ENCODE data around the gene MYO6. TPM values are rescaled to one million over a fixed set of nuclear protein-coding genes. Genes with fewer than 3 reads are reported as not detected.

The MYO6 gene
- total and polyA plus RNA-seq, 2 of the 8 experiments (the other 6 are each of a cell fraction or from before 2014, with no cell fraction given), result 8.3 to 21.9 TPM

DNA sequence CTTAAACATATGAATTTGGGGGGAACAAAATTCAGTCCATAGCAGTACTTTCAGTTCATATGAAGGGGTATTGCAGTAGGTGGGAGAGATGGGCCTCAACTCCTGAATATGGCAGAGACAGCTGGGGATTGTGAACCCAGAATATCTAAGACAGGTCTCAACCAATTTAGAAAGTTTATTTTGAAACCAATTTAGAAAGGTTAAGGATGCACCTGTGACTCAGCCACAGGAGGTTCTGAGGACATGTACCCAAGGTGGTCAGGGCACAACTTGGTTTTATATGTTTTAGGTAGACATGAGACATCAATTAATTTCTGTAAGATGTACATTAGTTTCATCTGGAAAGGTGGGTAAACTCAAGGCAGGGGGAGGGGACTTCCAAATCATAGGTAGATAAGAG, 59.5 kb downstream of the MYO6 start:
- Histone ChIP-seq H2BK15ac (ENCODE audit: low read length) (no peak overlapping the region), H3K27ac (ENCODE audit: low read depth, low read length) (no peak overlapping the region), H3K14ac (ENCODE audit: insufficient read length) (no peak overlapping the region), H4K5ac (ENCODE audit: insufficient read length, low read depth, low read length) (no peak overlapping the region), H3K56ac (replicated peaks; ENCODE audit: insufficient read length, low read depth, low read length) (no peak overlapping the region), H3K4me1 (replicated peaks in 1 of 4; ENCODE audit: control insufficient read depth in 3 of 4, insufficient read depth in 4 of 4, low read length in 3 of 4) (peaks cover 0 to 3% (median 0%) of the 10 kb centered on the region in 4 experiments; a peak in 2 of 7 replicates), H2BK120ac (replicated peaks; ENCODE audit: low read depth, low read length) (no peak overlapping the region), H3K23ac (ENCODE audit: insufficient read length) (no peak overlapping the region), H3K9me3 (ENCODE audit: insufficient read depth in 2 of 2, low read depth in 1 of 2, low read length in 1 of 2) (peaks cover 5 to 6% of the 10 kb centered on the region in 2 experiments; a peak in 2 of 4 replicates), H3K4me2 (ENCODE audit: insufficient read depth in 1 of 2, low read depth in 2 of 2, low read length in 2 of 2) (no peak overlapping the region), H2BK12ac (ENCODE audit: low read depth, low read length) (no peak overlapping the region), H4K8ac (ENCODE audit: extremely low read depth, insufficient read depth, low read length) (no peak overlapping the region), H2BK20ac (ENCODE audit: low read length) (no peak overlapping the region), H3K36me3 (ENCODE audit: control insufficient read depth in 2 of 4, insufficient read depth in 4 of 4, low read length in 3 of 4) (no peaks in the 10 kb centered on the region; a peak in 1 of 8 replicates), H3K4me3 (ENCODE audit: extremely low read depth in 1 of 4, insufficient read depth in 2 of 4, low read depth in 3 of 4, low read length in 4 of 4) (no peak overlapping the region), H3K9ac (replicated peaks in 1 of 4; ENCODE audit: extremely low read depth in 1 of 4, low read depth in 3 of 4, low read length in 3 of 4) (no peak overlapping the region), H3K4ac (replicated peaks; ENCODE audit: insufficient read length, low read depth, low read length) (no peak overlapping the region), H4K20me1 (replicated peaks in 1 of 2; ENCODE audit: control insufficient read depth in 1 of 2, insufficient read depth in 2 of 2, low read length in 2 of 2) (no peaks in the 10 kb centered on the region), H3K79me1 (ENCODE audit: low read depth, low read length) (no peaks in the 10 kb centered on the region), H2AK5ac (ENCODE audit: low read depth, low read length) (no peak overlapping the region), H3K27me3 (replicated peaks in 1 of 4; ENCODE audit: control insufficient read depth in 3 of 4, extremely low read depth in 1 of 4, insufficient read depth in 3 of 4, low read length in 3 of 4) (no peaks in the 10 kb centered on the region), H3K18ac (ENCODE audit: extremely low read depth, low read length) (no peak overlapping the region), H3K79me2 (ENCODE audit: control insufficient read depth in 1 of 2, insufficient read depth in 2 of 2, low read length in 2 of 2) (no peaks in the 10 kb centered on the region), H2BK5ac (ENCODE audit: low read depth, low read length) (no peak overlapping the region), H4K91ac (replicated peaks; ENCODE audit: insufficient read length, low read length) (no peak overlapping the region), H2AFZ (ENCODE audit: low read length) (no peak overlapping the region), H3K23me2 (ENCODE audit: low read depth, low read length) (no peaks in the 10 kb centered on the region)
- no peak for FAIRE-seq
- POLR2A ChIA-PET (ENCODE audit: partially characterized antibody), result no interaction called here
- CTCF ChIA-PET (ENCODE audit: partially characterized antibody), result no interaction called here
- TF ChIP-seq FOSL1 (IDR thresholded peaks at IDR 0.05; ENCODE audit: insufficient read depth, low read depth, low read length) (no peak), SRF (IDR thresholded peaks at IDR 0.05; ENCODE audit: low read depth, low read length) (no peak), SAP30 (IDR thresholded peaks at IDR 0.05; ENCODE audit: insufficient read depth, insufficient replicate concordance, low read length) (no peak), SP2 (IDR thresholded peaks at IDR 0.05; ENCODE audit: low read length) (no peak), JUN (IDR thresholded peaks at IDR 0.05; ENCODE audit: low read depth, low read length) (no peak), RXRA (IDR thresholded peaks at IDR 0.05; ENCODE audit: insufficient read depth, low read depth, low read length) (no peak), CHD1 (IDR thresholded peaks at IDR 0.05; ENCODE audit: low read depth, low read length) (no peak), GABPA (IDR thresholded peaks at IDR 0.05; ENCODE audit: borderline replicate concordance, insufficient read depth, low read length) (no peak), JUND (IDR thresholded peaks at IDR 0.05; ENCODE audit: low read length) (no peak), NANOG (IDR thresholded peaks at IDR 0.05; ENCODE audit: insufficient read depth, low read depth, low read length, poor library complexity, severe bottlenecking) (no peak)
- TF ChIP-seq, protein P1, sequence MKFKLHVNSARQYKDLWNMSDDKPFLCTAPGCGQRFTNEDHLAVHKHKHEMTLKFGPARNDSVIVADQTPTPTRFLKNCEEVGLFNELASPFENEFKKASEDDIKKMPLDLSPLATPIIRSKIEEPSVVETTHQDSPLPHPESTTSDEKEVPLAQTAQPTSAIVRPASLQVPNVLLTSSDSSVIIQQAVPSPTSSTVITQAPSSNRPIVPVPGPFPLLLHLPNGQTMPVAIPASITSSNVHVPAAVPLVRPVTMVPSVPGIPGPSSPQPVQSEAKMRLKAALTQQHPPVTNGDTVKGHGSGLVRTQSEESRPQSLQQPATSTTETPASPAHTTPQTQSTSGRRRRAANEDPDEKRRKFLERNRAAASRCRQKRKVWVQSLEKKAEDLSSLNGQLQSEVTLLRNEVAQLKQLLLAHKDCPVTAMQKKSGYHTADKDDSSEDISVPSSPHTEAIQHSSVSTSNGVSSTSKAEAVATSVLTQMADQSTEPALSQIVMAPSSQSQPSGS (IDR thresholded peaks at IDR 0.05; ENCODE audit: low read length), result no peak
- DNase-seq (ENCODE audit: low read depth in 1 of 2, low spot score in 2 of 2), result no peak

Data from H1 (cell line).